HG03025 (cell line): ENCODE measurements around the gene GRM8.

Experiments used
- ATAC-seq: cut with Tn5 transposase; IDR thresholded peaks from one replicate; pipeline ENCODE4 v1.9.1; 2021; ENCODE audit warnings: mild to moderate bottlenecking, moderate library complexity; ENCODE audit not compliant: unreplicated experiment, low FRiP score

The GRM8 gene

DNA sequence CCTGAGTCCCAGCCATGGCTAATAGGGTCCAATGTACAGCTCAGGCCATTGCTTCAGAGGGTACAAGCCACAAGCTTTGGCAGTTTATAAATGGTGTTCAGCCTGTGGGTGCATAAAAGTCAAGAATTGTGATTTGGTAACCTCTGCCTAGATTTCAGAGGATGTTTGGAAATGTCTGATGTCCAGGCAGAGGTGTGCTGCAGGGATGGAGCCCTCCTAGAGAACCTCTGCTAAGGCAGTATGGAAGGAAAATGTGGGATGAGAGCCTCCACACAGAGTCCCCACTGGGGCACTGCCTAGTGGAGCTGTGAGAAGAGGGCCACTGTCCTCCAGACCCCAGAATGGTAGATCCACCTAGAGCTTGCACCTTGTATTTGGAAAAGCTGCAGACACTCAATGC lies 779.9 kb downstream of the GRM8 start:
- ATAC-seq = no peak

DNA sequence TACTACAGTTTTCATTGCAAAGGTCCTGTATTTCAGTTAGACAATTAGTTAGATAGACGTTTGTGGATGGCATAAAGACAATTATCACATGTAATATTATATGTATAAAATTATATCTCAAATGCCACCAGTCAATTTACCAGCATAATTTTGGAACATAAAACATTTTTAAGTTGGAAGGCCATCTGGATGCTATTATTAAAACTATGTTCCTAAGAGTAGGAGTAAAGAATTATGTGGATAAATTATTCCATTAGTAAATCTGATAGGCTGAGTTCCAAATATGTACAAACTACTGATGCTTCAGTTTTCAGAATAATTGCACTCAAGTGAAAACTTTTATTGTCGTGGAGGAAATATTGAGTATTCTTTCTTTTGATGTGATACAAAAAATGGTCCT lies 790.3 kb downstream of the GRM8 start:
- ATAC-seq = no peak

DNA sequence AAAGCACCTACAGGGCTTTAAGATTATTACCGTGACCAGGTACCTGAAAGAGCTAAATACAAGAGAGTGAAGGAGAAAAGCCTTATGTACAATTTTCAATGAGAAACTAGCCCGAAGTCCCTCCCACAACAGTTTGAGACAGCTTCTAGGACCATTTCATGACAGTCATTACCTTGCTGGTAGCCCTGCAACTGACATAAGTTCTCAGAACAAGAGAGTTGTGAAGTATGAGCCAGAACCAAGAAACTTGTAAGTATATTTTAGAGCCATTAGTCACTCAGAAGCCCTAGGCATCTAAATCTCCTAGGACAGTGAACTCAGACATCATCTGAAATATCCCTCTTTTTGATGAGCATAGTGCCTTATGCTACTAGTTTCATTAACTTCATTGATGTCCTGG lies 792.1 kb downstream of the GRM8 start:
- no peak for ATAC-seq

DNA sequence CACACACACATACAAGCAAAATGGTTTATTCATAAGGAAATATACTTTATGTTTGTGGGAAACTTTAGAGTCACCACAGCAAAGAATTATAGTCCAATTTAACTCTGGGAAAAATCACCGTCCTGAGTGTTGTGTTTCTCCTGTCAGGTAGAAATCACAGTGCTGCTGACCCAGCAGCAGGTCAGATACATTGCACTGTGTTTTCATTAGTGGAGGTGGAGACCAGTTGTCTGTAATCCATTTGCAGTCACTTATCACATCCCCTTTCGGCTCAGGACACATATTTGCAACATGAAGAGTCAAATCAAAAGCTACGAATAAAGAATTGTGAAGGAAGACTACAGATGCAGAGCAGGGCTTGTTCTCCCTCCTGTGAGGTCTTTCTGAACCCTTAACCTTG lies 799.6 kb downstream of the GRM8 start:
- ATAC-seq = no peak

DNA sequence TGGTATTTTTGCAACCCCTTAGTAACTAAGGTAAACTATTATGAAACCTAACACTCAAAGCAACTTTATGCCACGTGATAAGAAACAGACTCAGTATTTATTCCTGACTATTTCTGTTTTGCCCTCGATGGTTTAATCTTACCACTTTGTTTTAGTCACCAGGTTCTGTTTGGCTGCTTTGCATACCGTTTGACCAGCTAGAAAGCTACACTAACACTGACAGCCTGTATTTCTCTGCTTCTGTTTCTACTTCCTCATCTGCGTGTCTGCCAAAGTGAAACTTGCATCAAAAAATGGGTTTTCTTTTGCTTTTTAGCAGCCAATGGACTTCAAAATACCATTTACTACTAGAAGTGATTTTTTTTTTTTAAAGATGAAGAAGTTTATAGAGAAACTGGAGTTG lies 802.5 kb downstream of the GRM8 start:
- peak; percentile 96 for ATAC-seq

DNA sequence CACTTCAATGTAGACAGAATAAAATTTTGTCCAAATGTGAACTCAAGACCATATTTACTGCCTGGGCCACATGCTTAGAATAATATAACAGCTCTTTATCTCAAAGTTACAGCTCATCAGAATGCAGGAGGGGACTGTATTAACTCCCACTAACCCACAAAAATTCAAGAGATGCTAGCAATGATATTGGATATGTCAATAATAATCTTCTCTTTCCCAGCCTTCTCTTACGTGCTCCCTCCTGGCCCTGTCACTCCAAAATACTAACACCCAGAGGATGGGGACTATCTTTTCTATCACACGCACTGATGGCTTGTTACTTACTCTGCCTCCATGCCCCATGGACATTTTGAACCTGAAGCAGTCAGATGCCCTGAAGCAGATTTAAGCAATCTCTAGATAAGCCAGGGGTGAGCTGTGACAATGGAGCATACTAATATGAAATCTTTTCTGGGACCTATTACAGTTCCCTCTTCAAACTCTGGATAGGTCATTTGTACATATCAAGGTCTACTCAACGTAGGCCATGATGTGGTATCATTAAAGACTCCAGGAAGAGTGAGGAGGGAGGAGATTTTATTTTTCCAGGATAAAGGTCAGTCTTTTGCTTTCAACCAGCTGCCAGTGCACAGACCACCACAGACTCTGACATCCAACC lies 803.0 kb downstream of the GRM8 start:
- ATAC-seq = peak; percentile 8

DNA sequence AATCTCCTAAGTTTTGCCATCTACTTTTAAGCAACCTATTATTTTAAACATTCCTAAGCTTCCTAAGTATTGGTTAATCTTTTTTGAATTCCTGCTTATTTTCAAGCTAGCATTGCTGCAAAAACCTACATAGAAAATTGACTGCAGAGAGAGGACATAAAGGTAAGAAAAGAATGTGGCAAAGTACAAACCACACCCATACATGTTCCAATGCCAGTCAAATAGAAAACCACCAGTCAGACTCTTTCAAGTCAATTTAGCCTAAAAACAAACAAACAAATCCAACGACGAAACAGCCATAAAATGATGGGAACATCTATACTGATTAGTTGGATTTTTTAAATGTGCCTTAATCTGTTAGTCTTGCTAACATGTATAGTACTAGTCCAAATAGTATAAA lies 804.8 kb downstream of the GRM8 start:
- no peak for ATAC-seq

DNA sequence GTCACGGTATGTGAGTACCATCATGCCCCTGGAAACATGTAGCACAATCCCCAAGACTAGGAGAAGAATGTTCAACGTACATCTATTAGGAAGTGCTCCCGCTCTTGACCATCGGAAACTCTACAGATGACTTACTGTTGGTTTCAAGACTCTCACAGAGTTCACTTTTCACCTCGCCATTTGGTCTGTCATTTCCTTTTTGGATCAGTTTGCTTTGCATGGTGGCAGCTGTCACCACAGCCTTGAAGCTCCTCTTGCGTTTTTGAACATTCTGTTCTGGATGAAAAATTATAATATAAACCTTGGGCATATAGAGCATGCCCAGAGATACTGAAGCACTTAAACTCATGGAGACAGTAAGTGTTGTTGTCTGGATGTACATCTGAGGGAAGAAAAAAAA lies 806.8 kb downstream of the GRM8 start:
- no peak for ATAC-seq

DNA sequence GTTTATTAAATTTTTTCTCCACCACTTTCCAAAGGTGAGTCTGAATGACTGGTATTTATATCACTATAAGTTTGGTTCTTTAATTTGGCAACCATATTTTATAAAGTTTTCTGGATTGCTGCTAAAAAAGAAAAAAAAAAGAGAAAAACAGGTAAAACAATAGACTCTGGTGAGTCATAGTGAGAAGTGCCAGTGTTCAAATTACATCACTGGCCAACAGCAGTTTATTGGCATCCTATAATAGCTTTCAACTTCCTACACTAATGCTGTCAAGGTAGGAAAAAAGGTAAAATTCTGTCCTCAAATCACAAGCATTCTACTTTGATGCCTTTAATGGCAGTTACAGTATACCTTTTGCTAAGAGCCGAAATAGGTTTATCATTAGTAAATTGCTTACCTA lies 808.8 kb downstream of the GRM8 start:
- no peak for ATAC-seq

DNA sequence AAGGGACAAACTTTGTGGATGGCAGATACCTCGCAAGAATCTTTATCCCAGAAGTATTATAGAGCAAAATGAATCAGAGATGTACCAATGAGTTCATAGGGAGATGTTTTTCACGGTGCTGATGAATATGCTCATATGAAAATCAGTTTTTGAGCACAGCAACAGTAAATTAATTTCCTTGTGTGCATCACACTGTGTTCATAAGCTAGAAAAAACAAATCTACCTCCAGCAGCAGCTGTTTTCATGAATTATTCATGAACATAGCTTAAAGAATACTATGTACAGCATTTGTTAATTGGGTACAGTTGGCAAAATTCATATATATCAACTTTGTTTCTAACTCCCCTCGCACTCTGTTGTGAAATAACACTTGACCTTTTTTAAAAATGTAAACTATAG lies 809.8 kb downstream of the GRM8 start:
- no peak for ATAC-seq

DNA sequence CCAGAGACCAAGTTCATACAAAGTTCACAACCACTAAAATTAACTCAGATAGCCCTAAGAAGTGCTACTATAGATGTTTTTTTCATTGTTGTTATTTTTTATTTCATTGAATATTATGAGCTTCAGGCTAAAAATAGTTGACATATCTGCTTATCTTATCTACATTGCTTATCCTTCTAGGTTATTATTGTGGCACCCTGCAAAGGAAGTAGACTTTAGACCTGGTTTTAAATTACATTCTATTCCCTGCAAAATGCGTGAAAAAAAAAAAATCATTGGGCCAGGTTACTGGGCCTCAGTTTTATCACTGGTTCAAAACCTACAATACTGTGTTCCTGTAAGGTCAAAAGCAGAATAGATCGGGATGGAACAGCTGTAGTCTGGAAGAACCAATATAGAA lies 811.0 kb downstream of the GRM8 start:
- no peak for ATAC-seq

DNA sequence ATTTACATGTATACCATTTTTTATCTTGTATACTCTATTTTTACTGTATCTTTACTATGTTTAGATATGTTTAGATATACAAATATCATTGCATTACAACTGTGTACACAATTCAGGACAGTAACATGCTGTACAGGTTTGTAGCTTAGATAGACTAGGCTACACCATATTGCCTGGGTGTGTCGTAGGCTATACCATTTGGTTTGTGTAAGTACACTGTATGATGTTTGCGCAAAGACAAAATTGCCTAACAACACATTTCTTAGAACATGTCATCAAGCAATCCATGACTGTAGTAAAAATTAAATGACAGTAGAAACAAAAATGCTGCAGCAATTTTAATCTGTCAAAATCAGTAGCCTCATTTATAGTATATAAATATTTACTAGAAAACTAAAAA lies 812.2 kb downstream of the GRM8 start:
- no peak for ATAC-seq

DNA sequence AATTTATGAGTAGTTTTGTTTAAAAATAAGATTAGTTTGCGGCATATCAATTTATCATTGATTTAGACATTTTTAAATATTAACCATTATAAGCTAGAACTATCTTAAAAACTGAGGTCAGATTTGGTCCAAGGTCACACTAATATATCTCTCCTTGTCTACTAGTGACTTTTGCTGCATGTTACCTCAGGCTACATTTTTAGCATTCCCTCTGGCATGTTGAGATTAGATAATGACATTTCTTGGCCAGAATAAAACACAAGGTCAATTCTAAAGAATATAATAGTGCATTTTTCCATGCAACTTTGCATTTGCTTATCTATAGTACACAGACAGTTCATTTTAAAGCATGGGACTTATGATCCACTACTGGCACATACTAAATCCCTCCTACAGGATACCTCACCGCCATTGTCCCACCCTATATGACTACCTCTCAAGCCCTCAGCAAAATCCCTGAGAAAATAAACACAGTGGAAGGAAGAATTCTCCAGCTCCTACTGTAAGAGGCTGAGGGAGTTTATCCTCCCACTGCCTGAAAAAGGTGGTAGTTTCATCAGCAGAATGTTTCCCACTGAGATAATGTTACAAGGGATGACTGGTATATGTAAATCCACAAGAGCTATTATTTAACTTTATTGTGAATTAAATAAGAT lies 816.4 kb downstream of the GRM8 start:
- no peak for ATAC-seq

DNA sequence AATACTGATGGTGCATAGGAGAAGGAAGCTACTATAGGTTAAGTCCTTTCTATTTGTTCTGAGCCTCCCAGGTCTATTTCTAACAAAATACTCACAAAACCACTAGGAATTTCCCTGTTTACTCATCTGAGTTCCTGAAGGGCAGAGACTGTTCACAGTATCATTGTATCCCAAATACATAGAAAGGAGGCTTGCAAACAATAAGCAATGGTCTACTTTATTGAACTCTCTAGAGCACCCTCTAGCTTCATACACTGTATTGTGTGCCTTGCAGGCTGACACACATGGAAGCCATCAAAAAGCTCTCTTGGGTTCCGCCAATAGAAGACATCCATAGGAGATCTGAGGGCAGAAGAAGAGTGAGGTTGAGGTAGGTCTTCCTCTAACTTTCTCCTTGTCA lies 826.1 kb downstream of the GRM8 start:
- no peak for ATAC-seq

DNA sequence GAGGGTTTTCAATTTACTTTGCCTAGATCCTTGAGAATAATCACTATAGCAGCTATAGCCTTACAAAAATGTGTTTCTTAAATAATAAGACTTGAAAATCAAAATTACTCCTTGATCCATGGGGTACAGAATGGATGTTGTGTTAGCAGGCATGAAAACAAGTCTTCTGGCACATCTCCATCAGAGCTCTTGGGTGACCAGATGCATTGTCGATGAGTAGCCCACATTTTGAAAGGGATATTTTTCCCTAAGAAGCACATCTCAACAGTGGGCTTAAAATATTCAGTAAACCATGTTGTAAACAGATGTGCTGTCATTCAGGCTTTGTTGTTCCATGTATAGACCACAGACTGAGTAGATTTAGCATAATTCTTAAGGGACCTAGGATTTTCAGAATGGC lies 827.8 kb downstream of the GRM8 start:
- no peak for ATAC-seq

DNA sequence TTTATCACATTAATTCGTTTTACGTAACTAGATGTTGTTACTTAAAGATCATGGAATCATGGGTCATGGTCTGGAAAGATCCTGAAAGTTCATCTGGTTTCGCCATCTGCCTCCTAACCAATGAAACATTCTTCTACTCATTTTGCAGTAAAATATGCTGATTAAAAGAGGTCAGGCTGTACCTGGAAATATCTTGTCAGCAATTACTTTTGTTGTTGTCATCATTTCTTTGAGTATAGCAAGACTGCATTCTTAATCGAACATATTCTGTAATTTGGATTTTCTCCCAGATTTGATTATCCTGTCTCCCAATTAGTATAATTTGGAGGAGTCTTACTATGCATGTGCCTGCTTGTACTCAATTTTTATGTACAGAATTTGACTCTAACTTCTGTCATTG lies 833.7 kb downstream of the GRM8 start:
- ATAC-seq = no peak

DNA sequence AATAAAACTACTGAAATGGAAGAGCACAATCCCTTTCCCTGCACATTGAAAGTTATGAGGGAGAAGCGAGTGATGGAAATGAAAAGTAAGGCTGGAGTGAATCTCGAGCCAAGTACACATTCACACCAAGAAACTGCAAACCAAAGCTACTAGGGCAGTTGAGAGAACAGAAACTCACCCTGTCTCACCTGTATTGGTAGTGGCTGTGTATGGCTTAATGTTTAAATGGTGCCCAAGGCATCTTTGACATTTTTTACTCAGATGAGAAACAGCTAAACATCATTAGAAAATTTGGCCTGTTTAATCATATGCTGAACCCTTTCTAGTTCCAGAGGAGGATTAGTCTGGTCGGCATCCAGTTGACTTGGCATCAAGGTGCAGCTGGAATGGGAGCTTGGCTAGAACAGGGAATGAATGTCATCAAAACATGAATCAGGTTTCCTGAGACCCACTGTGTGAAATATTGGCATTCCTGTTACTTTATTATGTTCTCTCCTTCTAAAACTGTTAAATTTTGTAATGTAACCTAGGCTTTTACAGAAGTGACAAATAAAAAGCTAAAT lies 840.8 kb downstream of the GRM8 start:
- ATAC-seq = peak; percentile 68

DNA sequence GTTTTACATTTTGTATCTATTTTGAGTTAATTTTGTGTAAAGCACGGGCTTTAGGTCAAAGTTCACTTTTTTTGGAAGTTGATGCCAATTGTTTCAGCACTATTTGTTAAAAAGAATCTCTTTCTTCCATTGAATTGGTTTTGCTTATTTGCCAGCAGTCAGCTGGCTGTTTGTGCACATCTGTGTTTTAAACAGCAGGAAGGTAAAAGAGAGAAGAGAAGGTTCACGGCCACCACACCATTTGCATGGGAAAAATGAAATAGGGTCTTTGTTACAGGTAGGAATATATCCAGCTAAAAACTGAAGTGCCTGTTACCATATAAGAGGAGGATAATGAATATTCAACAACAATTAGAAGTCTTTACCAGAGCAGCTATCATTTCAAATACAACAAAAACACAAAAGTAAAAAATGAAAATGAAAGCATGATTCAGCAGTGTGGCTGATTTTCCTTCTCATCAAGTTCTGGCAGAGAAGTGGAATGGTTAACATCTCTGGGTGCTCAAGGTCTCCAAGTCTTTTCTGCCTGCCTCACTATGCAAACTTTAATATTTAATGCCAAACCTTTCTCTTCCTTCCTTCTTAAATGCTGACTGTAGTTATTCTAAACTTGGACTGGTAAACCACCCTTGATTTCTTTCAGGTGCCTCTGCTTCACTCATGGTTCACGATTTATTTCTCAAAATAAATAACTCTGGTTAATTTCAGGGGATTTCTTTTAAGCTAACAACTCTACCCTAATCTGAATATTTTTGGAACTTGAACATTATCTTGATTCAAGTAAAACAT lies 841.5 kb downstream of the GRM8 start:
- peak; percentile 63 for ATAC-seq

DNA sequence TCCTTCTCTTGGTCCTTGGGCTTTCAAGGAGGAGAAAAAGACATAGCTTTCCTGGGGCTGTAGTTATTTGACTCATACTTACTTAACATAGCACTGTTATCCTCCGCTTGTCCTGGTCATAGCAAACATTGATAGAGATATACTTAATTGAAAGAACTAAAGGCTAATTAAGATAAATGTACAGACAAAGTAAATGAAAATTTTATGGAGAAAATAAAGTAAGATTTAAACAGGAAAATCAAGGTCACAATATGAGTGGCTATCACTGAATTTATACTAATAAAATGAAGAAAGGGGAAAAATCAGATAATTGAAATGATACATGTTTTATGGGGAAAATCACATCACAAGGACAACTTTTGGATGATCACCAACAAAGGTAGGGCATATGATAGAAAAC lies 849.7 kb downstream of the GRM8 start:
- ATAC-seq = no peak

DNA sequence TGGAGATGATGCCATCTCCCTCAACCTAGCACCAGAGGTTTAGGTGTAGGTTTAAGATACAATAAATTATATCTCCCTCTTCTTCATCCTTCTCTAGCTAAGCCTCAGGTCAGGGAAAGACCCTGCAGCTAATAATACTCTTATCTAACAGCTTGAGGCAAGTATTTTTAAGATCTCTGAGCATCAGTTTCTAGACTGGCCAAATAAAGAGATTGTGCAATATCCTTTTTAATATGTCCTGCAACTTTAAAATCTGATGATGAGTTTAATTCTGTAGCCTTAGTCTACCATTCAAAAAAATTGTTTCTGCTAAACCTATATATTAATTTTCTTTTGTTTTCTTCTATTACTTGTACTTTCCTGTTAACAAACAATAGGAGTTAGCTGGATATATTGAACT lies 850.8 kb downstream of the GRM8 start:
- ATAC-seq = no peak

DNA sequence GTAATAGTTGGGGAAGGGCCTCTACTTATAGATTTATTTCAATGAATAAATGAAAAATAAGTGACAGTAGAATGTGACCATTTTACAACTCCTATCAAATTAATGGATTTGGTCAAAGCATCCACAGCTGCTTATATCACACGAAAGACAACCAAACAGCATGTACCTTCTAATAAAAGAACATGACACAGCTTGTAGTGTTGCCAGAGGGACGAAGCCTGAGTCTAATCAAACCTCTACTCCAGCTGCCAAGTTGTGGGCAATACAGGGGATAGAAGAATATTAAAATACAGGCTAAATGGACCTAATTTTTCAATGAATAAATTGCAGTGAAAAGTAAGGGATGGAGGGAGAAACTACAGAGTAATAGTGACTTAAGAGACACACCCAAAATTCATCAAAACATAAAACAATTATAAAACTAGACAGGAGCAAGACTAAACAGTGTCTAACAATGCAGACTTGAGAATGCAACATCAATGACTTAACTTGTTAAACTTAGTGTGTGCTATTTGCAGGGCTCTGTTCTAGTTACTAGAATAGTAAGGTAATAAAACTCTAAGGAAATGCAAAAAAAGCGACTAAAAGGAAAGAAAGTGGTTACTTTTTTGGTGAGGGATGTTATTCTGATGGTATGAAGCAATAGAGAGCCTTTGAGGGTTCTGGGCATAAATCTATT lies 853.8 kb downstream of the GRM8 start:
- ATAC-seq = no peak
